ENCODE measurements around the gene CUEDC1.

Gene CUEDC1

DNA sequence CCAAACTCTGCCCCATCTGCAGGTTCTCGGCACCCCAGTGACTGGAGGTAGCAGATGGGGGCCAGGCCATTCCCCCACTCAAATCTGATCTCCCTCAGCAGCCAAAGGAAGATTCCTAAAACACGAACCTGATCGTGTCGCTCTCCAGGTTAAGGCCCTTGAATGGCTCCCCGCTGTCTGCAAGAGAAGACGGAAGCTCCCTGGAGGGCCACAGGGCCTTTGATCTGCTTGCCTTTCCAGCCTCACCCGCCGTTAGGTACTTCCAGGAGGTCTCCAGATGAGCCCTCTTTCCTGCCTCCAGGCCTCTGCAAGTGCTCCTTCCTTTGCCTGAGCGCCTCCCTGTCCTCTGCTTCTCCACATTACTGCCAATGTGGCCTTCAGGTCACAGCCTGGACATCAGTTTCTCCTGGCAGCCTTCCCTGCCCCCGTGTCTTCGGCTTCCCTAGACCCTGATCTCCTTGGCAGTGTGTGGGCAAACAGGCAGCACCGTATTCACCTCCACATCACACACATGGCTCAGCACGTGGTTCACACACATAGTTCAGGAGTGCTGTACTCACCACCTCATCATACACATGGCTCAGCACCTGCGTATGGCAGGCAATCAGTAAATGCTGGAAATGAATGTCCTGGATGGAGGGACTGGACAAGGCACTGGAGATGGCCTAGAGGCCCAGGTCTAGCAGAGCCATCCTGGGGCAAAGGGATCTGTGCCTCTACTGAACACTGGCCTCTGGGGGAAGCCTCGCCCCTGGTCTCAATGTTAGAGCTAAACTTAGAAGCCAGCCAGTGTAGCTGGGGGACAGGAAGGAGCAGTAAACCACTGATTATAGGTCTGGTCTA is 79.0 kb downstream of the CUEDC1 start:
- peaks cover 34 to 40% of the 10 kb centered on the region in 2 experiments for H3K4me1 ChIP-seq (ENCODE audit: control insufficient read depth in 1 of 2, insufficient read depth in 1 of 2, low read depth in 1 of 2, low read length in 1 of 2)
- no peak overlapping the region for H3K27ac ChIP-seq

DNA sequence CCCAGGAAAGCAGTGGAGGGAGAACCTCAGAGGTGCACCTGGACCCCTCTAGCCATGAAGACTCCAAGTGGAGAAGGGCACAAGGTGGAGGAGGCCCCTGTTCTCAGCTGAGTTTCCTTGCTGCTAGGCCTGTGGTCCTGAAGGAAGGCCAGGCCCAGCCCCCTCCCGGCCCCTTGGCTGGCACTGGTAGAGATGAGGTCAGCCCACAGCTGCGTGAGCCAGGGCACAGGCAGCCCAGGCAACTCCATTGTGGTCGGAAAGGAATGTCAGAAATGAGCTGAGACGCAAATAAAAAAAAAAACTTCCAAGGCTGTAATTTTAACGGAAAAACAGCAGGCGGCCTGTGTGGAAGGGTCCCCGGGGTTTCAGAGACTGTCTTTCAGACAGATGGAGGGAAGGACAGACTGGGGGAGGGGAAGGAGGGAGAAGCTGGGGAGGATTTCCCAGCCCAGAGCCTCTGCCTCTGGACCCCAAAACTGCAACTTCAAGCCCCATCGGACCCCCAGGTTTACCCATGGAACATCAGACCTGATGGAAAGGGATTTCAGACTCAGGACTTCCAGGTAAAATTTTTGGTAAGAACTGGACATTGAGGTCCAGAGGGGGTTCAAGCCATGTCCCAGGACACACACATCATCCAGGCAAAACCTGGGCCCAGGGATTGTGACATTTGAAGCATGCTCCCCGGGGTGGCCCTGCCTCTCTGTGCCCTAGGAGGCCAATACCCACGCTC is 79.8 kb downstream of the CUEDC1 start:
- peaks cover 14% of the 10 kb centered on the region for H3K27me3 ChIP-seq
- no peak overlapping the region for H3K27ac ChIP-seq
- peaks cover 34 to 40% of the 10 kb centered on the region in 2 experiments for H3K4me1 ChIP-seq (ENCODE audit: control insufficient read depth in 1 of 2, insufficient read depth in 1 of 2, low read depth in 1 of 2, low read length in 1 of 2)
- H3K4me3 ChIP-seq (ENCODE audit: low read depth in 1 of 2, low read length in 1 of 2) = no peak overlapping the region
- TF ChIP-seq, protein P1, sequence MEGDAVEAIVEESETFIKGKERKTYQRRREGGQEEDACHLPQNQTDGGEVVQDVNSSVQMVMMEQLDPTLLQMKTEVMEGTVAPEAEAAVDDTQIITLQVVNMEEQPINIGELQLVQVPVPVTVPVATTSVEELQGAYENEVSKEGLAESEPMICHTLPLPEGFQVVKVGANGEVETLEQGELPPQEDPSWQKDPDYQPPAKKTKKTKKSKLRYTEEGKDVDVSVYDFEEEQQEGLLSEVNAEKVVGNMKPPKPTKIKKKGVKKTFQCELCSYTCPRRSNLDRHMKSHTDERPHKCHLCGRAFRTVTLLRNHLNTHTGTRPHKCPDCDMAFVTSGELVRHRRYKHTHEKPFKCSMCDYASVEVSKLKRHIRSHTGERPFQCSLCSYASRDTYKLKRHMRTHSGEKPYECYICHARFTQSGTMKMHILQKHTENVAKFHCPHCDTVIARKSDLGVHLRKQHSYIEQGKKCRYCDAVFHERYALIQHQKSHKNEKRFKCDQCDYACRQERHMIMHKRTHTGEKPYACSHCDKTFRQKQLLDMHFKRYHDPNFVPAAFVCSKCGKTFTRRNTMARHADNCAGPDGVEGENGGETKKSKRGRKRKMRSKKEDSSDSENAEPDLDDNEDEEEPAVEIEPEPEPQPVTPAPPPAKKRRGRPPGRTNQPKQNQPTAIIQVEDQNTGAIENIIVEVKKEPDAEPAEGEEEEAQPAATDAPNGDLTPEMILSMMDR (IDR thresholded peaks at IDR 0.05) = no peak
- H3K36me3 ChIP-seq = peaks cover 50% of the 10 kb centered on the region
- no peaks in the 10 kb centered on the region for H3K9me3 ChIP-seq

More for the DNA sequence above, 79.0 kb downstream of the CUEDC1 start:
- H3K36me3 ChIP-seq = peaks cover 46% of the 10 kb centered on the region
- H3K9me3 ChIP-seq = no peaks in the 10 kb centered on the region
- TF ChIP-seq, protein P1 (IDR thresholded peaks at IDR 0.05) = no peak
- H3K4me3 ChIP-seq (ENCODE audit: low read depth in 1 of 2, low read length in 1 of 2) = no peak overlapping the region
- H3K27me3 ChIP-seq = peaks cover 14% of the 10 kb centered on the region

DNA sequence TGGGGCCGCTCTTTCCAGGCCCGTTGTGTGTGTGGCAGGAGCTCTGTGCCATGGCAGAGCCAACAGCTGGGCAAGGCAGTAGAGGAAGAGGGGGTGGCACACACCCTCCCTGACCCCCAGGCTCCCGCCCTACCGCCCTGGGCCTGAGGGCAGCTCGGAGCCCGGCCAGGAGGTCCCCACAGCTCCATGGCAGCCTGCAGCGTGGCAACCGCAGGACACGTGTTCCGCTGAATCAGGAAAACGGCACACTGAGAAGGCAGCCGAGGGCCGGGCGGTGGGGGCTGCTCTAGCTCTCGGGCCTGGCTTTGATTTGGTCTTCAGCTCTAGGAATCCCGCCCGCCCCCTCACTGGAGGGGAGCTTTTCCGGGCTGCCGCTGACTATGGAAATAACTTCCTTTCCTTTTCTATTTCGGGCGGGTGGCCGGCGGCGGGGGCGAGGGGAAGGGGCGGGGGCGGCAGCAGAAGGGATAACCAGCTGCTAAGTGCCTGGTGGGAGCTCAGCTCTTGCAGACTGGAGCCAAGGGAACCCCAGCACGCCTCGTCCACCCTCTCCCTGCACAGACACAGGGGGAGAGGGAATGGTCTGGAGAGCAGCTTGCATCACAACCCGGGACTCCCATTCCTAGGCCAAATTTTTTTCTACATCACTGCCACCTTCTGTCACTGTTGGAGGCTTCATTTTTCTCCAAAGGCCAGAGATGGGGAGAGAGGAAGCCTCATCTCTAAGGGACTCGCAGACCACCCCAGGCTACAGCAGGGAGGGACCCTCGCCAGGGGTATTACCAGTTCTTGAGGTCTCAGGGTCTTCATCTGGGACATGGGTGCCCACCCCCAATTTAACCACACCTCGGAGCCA is 80.5 kb downstream of the CUEDC1 start:
- no peaks in the 10 kb centered on the region for H3K9me3 ChIP-seq
- peaks cover 34 to 40% of the 10 kb centered on the region in 2 experiments for H3K4me1 ChIP-seq (ENCODE audit: control insufficient read depth in 1 of 2, insufficient read depth in 1 of 2, low read depth in 1 of 2, low read length in 1 of 2)
- TF ChIP-seq, protein P1 (IDR thresholded peaks at IDR 0.05) = no peak
- H3K27me3 ChIP-seq = peaks cover 14% of the 10 kb centered on the region
- peaks cover 51% of the 10 kb centered on the region for H3K36me3 ChIP-seq
- H3K27ac ChIP-seq = no peak overlapping the region
- H3K4me3 ChIP-seq (ENCODE audit: low read depth in 1 of 2, low read length in 1 of 2) = peak overlapping the region in 1 of 2 experiments; percentile 23

DNA sequence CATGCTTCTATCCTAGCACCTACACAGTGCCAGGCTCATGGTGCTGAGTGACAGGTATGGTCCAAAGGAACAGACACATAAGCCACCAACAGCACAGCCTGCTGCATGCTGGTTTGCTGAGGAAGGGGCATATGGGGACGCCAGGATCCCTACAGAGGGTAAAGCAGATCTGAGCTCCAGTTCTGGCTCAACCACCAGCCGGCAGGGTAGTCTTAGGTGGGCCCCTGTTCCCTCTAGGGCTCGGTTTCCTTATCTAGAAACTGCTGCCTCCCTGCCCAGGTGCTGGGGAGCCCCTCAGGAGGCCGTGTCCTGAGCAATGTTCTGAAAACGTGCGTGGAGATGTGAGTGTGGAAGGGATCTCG is 81.2 kb downstream of the CUEDC1 start:
- TF ChIP-seq, protein P1 (IDR thresholded peaks at IDR 0.05) = no peak
- Histone ChIP-seq H3K4me1 (ENCODE audit: control insufficient read depth in 1 of 2, insufficient read depth in 1 of 2, low read depth in 1 of 2, low read length in 1 of 2) (peaks cover 36 to 38% of the 10 kb centered on the region in 2 experiments), H3K9me3 (no peaks in the 10 kb centered on the region), H3K36me3 (peaks cover 45% of the 10 kb centered on the region), H3K27me3 (peaks cover 14% of the 10 kb centered on the region), H3K4me3 (ENCODE audit: low read depth in 1 of 2, low read length in 1 of 2) (no peak overlapping the region), H3K27ac (no peak overlapping the region)
